GM12873 (cell line): ENCODE results near the gene NTN4.

ENCODE experiments used
- CTCF ChIP-seq: IDR thresholded peaks from 2 replicates; pipeline ENCODE4 v1.5.1; 2012; ENCODE audit warnings: low read depth, mild to moderate bottlenecking, moderate library complexity, low read length, control low read depth; ENCODE audit not compliant: insufficient read depth; ENCODE audit errors: missing control alignments

The NTN4 gene

GRCh38 chr12:95633732-95634465 is 156.7 kb downstream of the NTN4 start:
- no peak for TF ChIP-seq CTCF

GRCh38 chr12:95633049-95633731 is 157.4 kb downstream of the NTN4 start:
- no peak for TF ChIP-seq CTCF

GRCh38 chr12:95630496-95630895 is 160.1 kb downstream of the NTN4 start:
- no peak for TF ChIP-seq CTCF

- no peak for TF ChIP-seq CTCF
Measured at GRCh38 chr12:95629392-95629791, 161.2 kb downstream of the NTN4 start.

GRCh38 chr12:95626854-95627253 is 163.7 kb downstream of the NTN4 start:
- no peak for TF ChIP-seq CTCF

GRCh38 chr12:95625012-95625411 is 165.6 kb downstream of the NTN4 start:
- no peak for TF ChIP-seq CTCF

- TF ChIP-seq CTCF: no peak
Measured at GRCh38 chr12:95624589-95624988, 166.0 kb downstream of the NTN4 start.
